Adrenal gland (tissue), 5 donors: ENCODE measurements around the gene FFAR2.

Source experiments
- CTCF ChIP-seq, 6 experiments: fragments of 450-650 bp in 4 of 6; fragments of 200-600 bp in 2 of 6; sonication (generic) in 1 of 6; IDR thresholded peaks; 1 replicate in 5 of 6; 2 replicates in 1 of 6; pipeline versions ENCODE4 v1.5.1 to v1.8.0; 2016 to 2021; ENCODE audit warnings: antibody characterized with exemption in 6 of 6, mild to moderate bottlenecking in 2 of 6, moderate library complexity in 1 of 6
- POLR2A ChIP-seq, 2 donors: fragments of 450-650 bp; IDR thresholded peaks; one replicate each; pipeline ENCODE4 v1.6.1; 2017; ENCODE audit warnings: antibody characterized with exemption in 2 of 2, mild to moderate bottlenecking in 2 of 2, moderate library complexity in 1 of 2
- donor health status: DM: no; HTN: no; CAD: no.

GRCh38 chr19:35445826-35446593, 2.0 kb upstream of the FFAR2 start:
- TF ChIP-seq CTCF (IDR thresholded peaks at IDR 0.05) (no peak), POLR2A (IDR thresholded peaks at IDR 0.05) (no peak)
